ENCODE measurements around the gene EIF6. TPM values are rescaled to one million over a fixed set of nuclear protein-coding genes. Genes with fewer than 3 reads are reported as not detected.

The EIF6 gene
- total RNA-seq, 2 experiments from 2014 or later, result 106 to 113 TPM

- H3K4me3 ChIP-seq (ENCODE audit: low read depth, low read length, poor library complexity, severe bottlenecking), result no peak overlapping the region
- peak; percentile 80 for TF ChIP-seq CTCF (conservative IDR thresholded peaks at IDR 0.05; ENCODE audit: low read length)
- TF ChIP-seq EZH2phosphoT487 (IDR thresholded peaks at IDR 0.05; ENCODE audit: borderline replicate concordance, low read depth, low read length), result no peak
- H3K4me1 ChIP-seq (ENCODE audit: insufficient read depth, low read length, poor library complexity, severe bottlenecking), result peaks cover 5% of the 10 kb centered on the region
- no TSS peak for BruUV-seq (replicated peaks)
- H3K9me3 ChIP-seq (ENCODE audit: low read length), result no peaks in the 10 kb centered on the region
- CTCF ChIA-PET (ENCODE audit: unreplicated experiment), result no interaction called here
- no peak overlapping the region for H2AFZ ChIP-seq (ENCODE audit: low read length)
- no peaks in the 10 kb centered on the region for H4K20me1 ChIP-seq (ENCODE audit: insufficient read depth, low read length)
- peak; percentile 39 for DNase-seq (ENCODE audit: low spot score)
- H3K4me2 ChIP-seq (ENCODE audit: low read length), result no peak overlapping the region
- H3K9me2 ChIP-seq (ENCODE audit: insufficient read depth, low read length), result no peaks in the 10 kb centered on the region
- peaks cover 7% of the 10 kb centered on the region; the same call in 1 of the 2 replicates for H3K36me3 ChIP-seq (ENCODE audit: insufficient read depth, low read length)
- H3K79me2 ChIP-seq (ENCODE audit: insufficient read depth, low read depth, low read length), result no peaks in the 10 kb centered on the region
- POLR2A ChIA-PET, result interaction anchor here (0.5 to 2.4 kb wide), 2 partner anchors 9 to 211 kb away, joined by 4 to 8 read pairs; no protein-coding TSS in a partner anchor
- no peak overlapping the region for H3K27ac ChIP-seq (ENCODE audit: low read depth, low read length, poor library complexity, severe bottlenecking)
- intact Hi-C loops (cut with micrococcal nuclease; ENCODE audit: unreplicated experiment), result no loop called here
These were observed 22.5 kb upstream of the EIF6 start for GRCh38 chr20:35306931-35307517.

- CTCF ChIA-PET (ENCODE audit: unreplicated experiment), result no interaction called here
- no peaks in the 10 kb centered on the region for H4K20me1 ChIP-seq (ENCODE audit: insufficient read depth, low read length)
- no peaks in the 10 kb centered on the region for H3K79me2 ChIP-seq (ENCODE audit: insufficient read depth, low read depth, low read length)
- intact Hi-C loops (cut with micrococcal nuclease; ENCODE audit: unreplicated experiment), result loop anchor here (2.0 kb wide), 1 partner anchor 23 kb away; no protein-coding TSS in a partner anchor
- no peaks in the 10 kb centered on the region for H3K9me2 ChIP-seq (ENCODE audit: insufficient read depth, low read length)
- no peak overlapping the region for H3K4me3 ChIP-seq (ENCODE audit: low read depth, low read length, poor library complexity, severe bottlenecking)
- peaks cover 5% of the 10 kb centered on the region for H3K4me1 ChIP-seq (ENCODE audit: insufficient read depth, low read length, poor library complexity, severe bottlenecking)
- no peaks in the 10 kb centered on the region; the same call in 1 of the 2 replicates for H3K36me3 ChIP-seq (ENCODE audit: insufficient read depth, low read length)
- no peak overlapping the region for H3K4me2 ChIP-seq (ENCODE audit: low read length)
- BruUV-seq (replicated peaks), result no TSS peak
- no peak overlapping the region for H2AFZ ChIP-seq (ENCODE audit: low read length)
- H3K27ac ChIP-seq (ENCODE audit: low read depth, low read length, poor library complexity, severe bottlenecking), result no peak overlapping the region
- TF ChIP-seq EZH2phosphoT487 (IDR thresholded peaks at IDR 0.05; ENCODE audit: borderline replicate concordance, low read depth, low read length), result no peak
- no peak for TF ChIP-seq CTCF (conservative IDR thresholded peaks at IDR 0.05; ENCODE audit: low read length)
- POLR2A ChIA-PET, result interaction anchor here (2.4 kb wide), 1 partner anchor 8 kb away, joined by 8 read pairs; no protein-coding TSS in a partner anchor
- H3K9me3 ChIP-seq (ENCODE audit: low read length), result no peaks in the 10 kb centered on the region
- DNase-seq (ENCODE audit: low spot score), result no peak
These were observed 21.3 kb upstream of the EIF6 start for GRCh38 chr20:35305682-35306556.
